Measurements from ENCODE around the gene OSBPL2. TPM values are rescaled to one million over a fixed set of nuclear protein-coding genes. Genes with fewer than 3 reads are reported as not detected.

OSBPL2 gene
- total and polyA plus RNA-seq, 9 of the 15 experiments (the other 6 are each of a cell fraction or from before 2014, with no cell fraction given): 2.5 to 25.6 (median 14.1) TPM

- peaks cover 0 to 31% of the 10 kb centered on the region in 2 experiments; a peak in 2 of 5 replicates for H3K4me1 ChIP-seq (replicated peaks in 1 of 2; ENCODE audit: control insufficient read depth in 2 of 2, insufficient read depth in 2 of 2, low read length in 2 of 2)
- BruUV-seq (replicated peaks): no TSS peak
- FAIRE-seq (no peak), DNase-seq (ENCODE audit: extremely low read depth in 1 of 4, low spot score in 3 of 4) (peak in 2 of 4 experiments; percentile 49 to 54), ATAC-seq (peak; percentile 64)
- ChIA-PET CTCF (ENCODE audit: low intra/inter-chr PET ratio) (no interaction called here), POLR2A (interaction anchor here (0.7 kb wide), 1 partner anchor 10 kb away, joined by 3 read pairs; no protein-coding TSS in a partner anchor)
- 0 out of 2 replicates have a peak overlapping the region, but pooled peaks have one; percentile 12 for H2AFZ ChIP-seq (ENCODE audit: low read depth, low read length)
- peaks cover 6% of the 10 kb centered on the region; the same call in 1 of the 2 replicates for H3K9me3 ChIP-seq (replicated peaks; ENCODE audit: control insufficient read depth, insufficient read depth, low read depth, low read length)
- in situ Hi-C loops (cut with MboI): no loop called here
- peaks cover 16 to 42% of the 10 kb centered on the region in 2 experiments; a peak in 4 of 5 replicates for H3K27me3 ChIP-seq (ENCODE audit: control insufficient read depth in 2 of 2, insufficient read depth in 2 of 2, low read length in 2 of 2)
- H3K36me3 ChIP-seq (ENCODE audit: control insufficient read depth, insufficient read depth, low read length): no peaks in the 10 kb centered on the region
- no peaks in the 10 kb centered on the region for H3K9me1 ChIP-seq (ENCODE audit: control insufficient read depth, insufficient read depth, low read length)
- no peak overlapping the region for H3K27ac ChIP-seq (ENCODE audit: extremely low read depth, low read depth, low read length)
- intact Hi-C loops (cut with micrococcal nuclease): no loop called here
- no peak overlapping the region for H3K4me3 ChIP-seq
- WGBS (ENCODE audit: insufficient coverage, low coverage, missing lambda C conversion rate): 25% methylated on average over 31 of the region's 37 CpGs
- H3K79me2 ChIP-seq (ENCODE audit: control insufficient read depth, insufficient read depth, low read length): no peaks in the 10 kb centered on the region
- H4K20me1 ChIP-seq (replicated peaks; ENCODE audit: control insufficient read depth, insufficient read depth, low read length): peaks cover 2% of the 10 kb centered on the region
- H3K9ac ChIP-seq (ENCODE audit: insufficient read depth in 1 of 2, low read depth in 2 of 2, low read length in 2 of 2): no peak overlapping the region
- H3K4me2 ChIP-seq (ENCODE audit: insufficient read depth, low read length): no peak overlapping the region; the same call in 1 of the 2 replicates
- TF ChIP-seq ZNF507 (tag; conservative IDR thresholded peaks at IDR 0.05) (no peak), JUND (IDR thresholded peaks at IDR 0.05; ENCODE audit: borderline replicate concordance, low read depth, low read length) (no peak), JUND (tag; IDR thresholded peaks at IDR 0.05; ENCODE audit: borderline replicate concordance, low read depth, low read length) (no peak), ZBTB49 (CRISPR knock-in tag; IDR thresholded peaks at IDR 0.05; ENCODE audit: borderline replicate concordance) (no peak), ZBTB1 (CRISPR knock-in tag; IDR thresholded peaks at IDR 0.05; ENCODE audit: borderline replicate concordance, low read depth) (no peak), CTCF (IDR thresholded peaks at IDR 0.05 in 2 of 3, conservative IDR thresholded peaks at IDR 0.05 in 1 of 3; ENCODE audit: insufficient read depth in 2 of 3, low read depth in 1 of 3, low read length in 3 of 3) (peak in 1 of 3 experiments; percentile 20; a peak in 1 of 6 replicates), ZBTB26 (CRISPR knock-in tag; IDR thresholded peaks at IDR 0.05) (no peak), MIER1 (IDR thresholded peaks at IDR 0.05; ENCODE audit: low read depth) (no peak), FOXP1 (CRISPR knock-in tag; IDR thresholded peaks at IDR 0.05) (no peak), ASH1L (IDR thresholded peaks at IDR 0.05; ENCODE audit: borderline replicate concordance, low read depth, partially characterized antibody) (no peak), ZFP36 (IDR thresholded peaks at IDR 0.05; ENCODE audit: low read depth, low read length, partially characterized antibody) (peak; percentile 23), ETV6 (IDR thresholded peaks at IDR 0.05; ENCODE audit: borderline replicate concordance in 1 of 2, low read depth in 2 of 2, low read length in 1 of 2) (no peak), ETV6 (CRISPR knock-in tag; IDR thresholded peaks at IDR 0.05; ENCODE audit: borderline replicate concordance) (no peak), PRPF4 (IDR thresholded peaks at IDR 0.05; ENCODE audit: insufficient read depth, low read depth, low read length, poor library complexity, severe bottlenecking) (no peak)
Measured at GRCh38 chr20:62227977-62228958, 10.1 kb upstream of the OSBPL2 start.

All from K562 (cell line).